NB4 (cell line): ENCODE data around the gene TAB2.

Experiments used
- DNase-seq: peaks from one replicate; pipeline ENCODE4 v3.0.0; 2010; ENCODE audit warnings: low read depth
- H3K4me3 ChIP-seq: one replicate; pipeline ENCODE4 v1.5.1; 2011; ENCODE audit warnings: mild to moderate bottlenecking, low read depth, low read length, moderate library complexity
- CTCF ChIP-seq: IDR thresholded peaks from one replicate; pipeline ENCODE4 v1.5.1; 2012; ENCODE audit warnings: low read depth, low read length
- MAX ChIP-seq: IDR thresholded peaks from 2 replicates; pipeline ENCODE4 v1.6.1; 2011; ENCODE audit warnings: low read depth, low read length
- MYC ChIP-seq: IDR thresholded peaks from 2 replicates; pipeline ENCODE4 v1.6.1; 2011; ENCODE audit warnings: low read depth, low read length
- POLR2A ChIP-seq: IDR thresholded peaks from 2 replicates; pipeline ENCODE4 v1.6.1; 2011; ENCODE audit warnings: mild to moderate bottlenecking; ENCODE audit not compliant: insufficient read length; ENCODE audit errors: extremely low read depth

TAB2 gene

GRCh38 chr6:149275621-149276020 lies 41.9 kb upstream of the TAB2 start:
- no peak for DNase-seq
- H3K4me3 ChIP-seq: no peak overlapping the region
- no peak for TF ChIP-seq CTCF
- TF ChIP-seq MAX: no peak
- TF ChIP-seq MYC: no peak
- no peak for TF ChIP-seq POLR2A

GRCh38 chr6:149277621-149278020 lies 39.9 kb upstream of the TAB2 start:
- TF ChIP-seq CTCF (no peak), MAX (no peak), MYC (no peak), POLR2A (no peak)
- DNase-seq: no peak
- H3K4me3 ChIP-seq: no peak overlapping the region

- H3K4me3 ChIP-seq: no peak overlapping the region
- no peak for TF ChIP-seq CTCF
- no peak for TF ChIP-seq MAX
- TF ChIP-seq POLR2A: no peak
- TF ChIP-seq MYC: no peak
- DNase-seq: no peak
Observed at GRCh38 chr6:149278997-149279396, 38.5 kb upstream of the TAB2 start.

- no peak overlapping the region for H3K4me3 ChIP-seq
- no peak for TF ChIP-seq MYC
- DNase-seq: no peak
Observed at GRCh38 chr6:149284904-149285303, 32.6 kb upstream of the TAB2 start.

- TF ChIP-seq MAX (no peak), CTCF (no peak)
- DNase-seq: no peak
- no peak overlapping the region for H3K4me3 ChIP-seq
Observed at GRCh38 chr6:149285626-149286025, 31.9 kb upstream of the TAB2 start.

- no peak for TF ChIP-seq POLR2A
- no peak for TF ChIP-seq MYC
- no peak for TF ChIP-seq CTCF
- no peak for TF ChIP-seq MAX
- no peak for DNase-seq
- no peak overlapping the region for H3K4me3 ChIP-seq
Observed at GRCh38 chr6:149286905-149287304, 30.6 kb upstream of the TAB2 start.
